GM21447 (cell line): ENCODE measurements around the gene CYB561D2.

ENCODE experiments used
- ATAC-seq: cut with Tn5 transposase; IDR thresholded peaks from one replicate; pipeline ENCODE4 v1.9.1; 2021; ENCODE audit not compliant: unreplicated experiment

CYB561D2 gene

GRCh38 chr3:50388016-50388719, 37.5 kb downstream of the CYB561D2 start:
- no peak for ATAC-seq

GRCh38 chr3:50388720-50389413, 38.2 kb downstream of the CYB561D2 start:
- no peak for ATAC-seq

GRCh38 chr3:50389414-50389767, 38.7 kb downstream of the CYB561D2 start:
- ATAC-seq: no peak

- ATAC-seq: no peak
Measured at GRCh38 chr3:50390508-50391224, 40.0 kb downstream of the CYB561D2 start.

GRCh38 chr3:50392101-50392715, 41.5 kb downstream of the CYB561D2 start:
- no peak for ATAC-seq

- no peak for ATAC-seq
Measured at GRCh38 chr3:50393061-50393460, 42.4 kb downstream of the CYB561D2 start.

- no peak for ATAC-seq
Measured at GRCh38 chr3:50395070-50395860, 44.6 kb downstream of the CYB561D2 start.

- no peak for ATAC-seq
Measured at GRCh38 chr3:50396502-50396901, 45.8 kb downstream of the CYB561D2 start.

- no peak for ATAC-seq
Measured at GRCh38 chr3:50401978-50402595, 51.4 kb downstream of the CYB561D2 start.
